ENCODE data around the gene TAX1BP1. TPM values are rescaled to one million over a fixed set of nuclear protein-coding genes. Genes with fewer than 3 reads are reported as not detected.

TAX1BP1 gene
- total RNA-seq, 1 donor from 2014 or later = 88.6 TPM

DNA sequence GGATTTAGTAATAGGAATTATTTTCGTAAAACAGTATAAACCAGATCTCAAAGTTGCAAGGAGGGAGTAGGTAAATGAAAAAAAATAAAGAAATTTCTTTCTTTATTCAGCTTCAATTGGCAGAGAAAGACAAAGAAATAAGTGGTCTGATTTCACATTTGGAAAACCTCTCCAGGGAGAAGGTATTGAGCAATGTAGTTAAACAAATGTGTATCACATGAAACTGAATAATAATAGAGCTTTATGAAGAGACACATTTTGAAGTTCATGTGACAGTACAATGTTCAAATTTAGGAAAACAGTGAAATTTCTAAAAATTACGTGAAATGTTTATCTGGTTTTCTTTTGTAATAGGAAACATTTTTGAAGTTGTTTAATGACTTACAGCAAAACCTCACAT, 63.0 kb downstream of the TAX1BP1 start:
- Mint-ChIP-seq H3K36me3 (ENCODE audit: low read depth) (peaks cover 22% of the 10 kb centered on the region), H3K4me1 (ENCODE audit: low read depth) (no peaks in the 10 kb centered on the region), H3K27ac (no peak overlapping the region), H3K27me3 (ENCODE audit: insufficient read depth) (no peaks in the 10 kb centered on the region), H3K9me3 (no peaks in the 10 kb centered on the region), H3K4me3 (no peak overlapping the region)
- no peak for DNase-seq (ENCODE audit: low spot score)
- intact Hi-C loops (cut with micrococcal nuclease) = no loop called here

DNA sequence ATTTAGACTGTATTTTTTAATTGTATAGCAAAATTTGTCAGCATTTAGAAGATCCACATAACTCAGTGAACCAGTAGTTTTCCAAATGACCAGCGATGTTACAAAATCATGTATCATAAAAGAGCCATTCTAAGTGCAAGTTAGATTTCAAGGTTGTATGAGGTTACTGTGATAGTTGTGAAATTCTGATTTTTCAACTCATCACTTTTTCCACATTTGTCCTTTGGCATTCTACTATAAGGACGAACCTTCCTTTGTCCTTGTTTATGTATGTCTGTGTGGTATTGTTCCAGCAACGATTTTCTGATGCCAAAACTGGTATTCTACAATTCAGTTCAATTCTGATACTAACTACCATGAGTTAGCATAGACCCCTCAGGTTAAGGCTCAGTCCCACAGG, 64.2 kb downstream of the TAX1BP1 start:
- peaks cover 25% of the 10 kb centered on the region for H3K36me3 Mint-ChIP-seq (ENCODE audit: low read depth)
- DNase-seq (ENCODE audit: low spot score) = no peak
- H3K4me1 Mint-ChIP-seq (ENCODE audit: low read depth) = no peaks in the 10 kb centered on the region
- no peak overlapping the region for H3K4me3 Mint-ChIP-seq
- H3K27me3 Mint-ChIP-seq (ENCODE audit: insufficient read depth) = no peaks in the 10 kb centered on the region
- no peak overlapping the region for H3K27ac Mint-ChIP-seq
- H3K9me3 Mint-ChIP-seq = no peaks in the 10 kb centered on the region
- intact Hi-C loops (cut with micrococcal nuclease) = no loop called here

DNA sequence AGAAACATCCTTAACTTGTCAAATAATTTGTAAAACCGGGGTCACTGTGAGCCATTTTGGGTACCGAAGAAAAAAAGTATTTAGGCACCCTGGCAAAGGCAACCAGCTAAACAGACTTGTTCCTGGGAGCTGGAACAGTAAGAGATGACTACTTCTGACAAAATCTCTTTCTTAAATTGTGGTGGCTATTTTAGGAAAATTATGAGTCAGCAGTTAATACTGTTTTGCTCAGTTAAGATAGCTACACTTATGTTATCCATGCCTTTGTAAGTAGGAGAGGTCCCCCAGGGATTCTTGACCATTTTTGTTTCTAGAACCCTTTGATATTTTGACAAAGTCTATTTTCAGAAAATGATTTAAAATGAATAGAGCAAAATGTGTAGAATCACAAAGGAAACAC, 68.7 kb downstream of the TAX1BP1 start:
- DNase-seq (ENCODE audit: low spot score) = no peak
- Mint-ChIP-seq H3K4me1 (ENCODE audit: low read depth) (no peaks in the 10 kb centered on the region), H3K27ac (no peak overlapping the region), H3K27me3 (ENCODE audit: insufficient read depth) (no peaks in the 10 kb centered on the region), H3K9me3 (no peaks in the 10 kb centered on the region), H3K36me3 (ENCODE audit: low read depth) (peaks cover 16% of the 10 kb centered on the region), H3K4me3 (no peak overlapping the region)
- intact Hi-C loops (cut with micrococcal nuclease) = no loop called here

DNA sequence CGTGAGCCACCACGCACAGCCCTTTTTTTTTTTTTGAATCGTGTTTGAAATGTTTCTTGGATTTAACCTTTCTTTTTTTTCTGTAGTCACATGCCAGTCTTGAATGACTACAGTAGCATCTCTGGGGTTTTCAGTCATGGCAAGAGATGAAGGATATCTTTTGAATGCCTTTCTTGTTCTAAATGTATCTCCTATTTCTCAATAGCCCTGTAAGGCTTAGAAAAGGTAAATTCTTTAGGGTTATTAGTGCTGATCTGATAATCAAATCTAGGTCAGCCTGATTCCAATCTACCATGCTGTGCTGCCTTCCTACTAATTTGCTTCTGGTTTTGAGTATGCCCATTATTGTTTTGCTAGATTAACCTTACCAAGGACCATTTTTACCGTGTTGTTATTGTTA, 70.2 kb downstream of the TAX1BP1 start:
- no peak for DNase-seq (ENCODE audit: low spot score)
- H3K36me3 Mint-ChIP-seq (ENCODE audit: low read depth) = peaks cover 20% of the 10 kb centered on the region
- H3K27ac Mint-ChIP-seq = no peak overlapping the region
- H3K27me3 Mint-ChIP-seq (ENCODE audit: insufficient read depth) = no peaks in the 10 kb centered on the region
- no peaks in the 10 kb centered on the region for H3K9me3 Mint-ChIP-seq
- intact Hi-C loops (cut with micrococcal nuclease) = no loop called here
- H3K4me3 Mint-ChIP-seq = no peak overlapping the region
- H3K4me1 Mint-ChIP-seq (ENCODE audit: low read depth) = no peaks in the 10 kb centered on the region

DNA sequence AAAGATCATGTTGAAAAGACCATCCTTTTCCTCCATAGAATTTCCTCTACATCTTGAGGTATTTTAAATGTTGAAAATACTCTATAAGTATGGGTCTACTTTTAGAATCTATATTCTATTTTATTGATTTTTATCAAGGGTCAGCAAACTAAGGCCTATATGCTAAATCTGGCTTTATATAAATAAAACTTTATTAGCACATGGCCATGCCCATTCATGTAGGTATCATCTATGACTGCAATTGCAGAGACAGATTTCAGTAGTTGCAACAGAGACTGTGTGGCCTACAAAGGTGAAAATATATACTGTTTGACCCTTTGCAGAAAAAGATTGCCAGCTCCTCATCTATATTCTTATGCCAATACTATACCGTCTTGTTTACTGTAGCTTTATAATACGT, 72.7 kb downstream of the TAX1BP1 start:
- intact Hi-C loops (cut with micrococcal nuclease) = no loop called here
- H3K4me1 Mint-ChIP-seq (ENCODE audit: low read depth) = no peaks in the 10 kb centered on the region
- H3K27me3 Mint-ChIP-seq (ENCODE audit: insufficient read depth) = no peaks in the 10 kb centered on the region
- peaks cover 27% of the 10 kb centered on the region for H3K36me3 Mint-ChIP-seq (ENCODE audit: low read depth)
- H3K4me3 Mint-ChIP-seq = no peak overlapping the region
- H3K9me3 Mint-ChIP-seq = no peaks in the 10 kb centered on the region
- no peak for DNase-seq (ENCODE audit: low spot score)
- no peak overlapping the region for H3K27ac Mint-ChIP-seq

DNA sequence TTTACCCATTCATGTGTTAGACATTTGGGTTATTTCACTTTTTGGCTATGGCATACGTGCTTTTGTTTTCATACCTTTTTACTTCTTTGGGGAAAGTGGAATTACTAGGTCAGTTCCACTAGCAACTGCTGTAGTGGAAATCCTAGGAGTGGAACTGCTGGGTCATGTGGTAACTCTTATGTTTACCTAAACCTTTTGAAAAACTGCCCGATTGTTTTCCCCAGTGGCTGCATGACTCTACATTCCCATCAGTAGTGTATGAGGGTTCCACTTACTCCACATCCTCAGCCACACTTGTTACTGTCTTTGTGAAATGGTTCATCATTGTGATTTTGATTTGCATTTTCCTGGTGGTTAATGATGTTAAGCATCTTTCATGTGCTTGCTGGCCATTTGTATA, 82.3 kb downstream of the TAX1BP1 start:
- no peak overlapping the region for H3K27ac Mint-ChIP-seq
- no peak overlapping the region for H3K4me3 Mint-ChIP-seq
- no peak for DNase-seq (ENCODE audit: low spot score)
- peaks cover 18% of the 10 kb centered on the region for H3K36me3 Mint-ChIP-seq (ENCODE audit: low read depth)
- no peaks in the 10 kb centered on the region for H3K9me3 Mint-ChIP-seq
- H3K4me1 Mint-ChIP-seq (ENCODE audit: low read depth) = no peaks in the 10 kb centered on the region
- intact Hi-C loops (cut with micrococcal nuclease) = no loop called here
- H3K27me3 Mint-ChIP-seq (ENCODE audit: insufficient read depth) = no peaks in the 10 kb centered on the region

DNA sequence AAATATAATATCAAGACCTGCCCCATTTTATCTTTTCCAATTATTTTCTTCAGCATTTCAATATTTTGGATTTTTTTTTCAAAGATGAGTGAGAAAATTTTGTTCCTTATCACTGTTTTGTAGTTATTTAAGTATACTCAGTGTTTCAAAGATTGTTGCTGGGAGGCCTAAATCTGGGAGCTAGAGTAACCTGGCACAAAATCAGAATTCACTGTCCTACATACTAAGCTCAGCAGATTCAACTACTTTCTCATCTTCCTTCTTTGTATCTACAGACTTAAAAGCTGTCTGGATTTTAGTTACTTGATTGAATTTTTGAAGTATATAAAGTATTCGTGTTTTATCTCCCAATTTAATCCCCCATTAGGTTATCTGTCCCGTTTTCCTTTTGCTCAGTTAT, 85.9 kb downstream of the TAX1BP1 start:
- intact Hi-C loops (cut with micrococcal nuclease) = no loop called here
- Mint-ChIP-seq H3K27me3 (ENCODE audit: insufficient read depth) (no peaks in the 10 kb centered on the region), H3K9me3 (no peaks in the 10 kb centered on the region), H3K27ac (no peak overlapping the region), H3K4me3 (no peak overlapping the region), H3K4me1 (ENCODE audit: low read depth) (no peaks in the 10 kb centered on the region), H3K36me3 (ENCODE audit: low read depth) (peaks cover 11% of the 10 kb centered on the region)
- no peak for DNase-seq (ENCODE audit: low spot score)

DNA sequence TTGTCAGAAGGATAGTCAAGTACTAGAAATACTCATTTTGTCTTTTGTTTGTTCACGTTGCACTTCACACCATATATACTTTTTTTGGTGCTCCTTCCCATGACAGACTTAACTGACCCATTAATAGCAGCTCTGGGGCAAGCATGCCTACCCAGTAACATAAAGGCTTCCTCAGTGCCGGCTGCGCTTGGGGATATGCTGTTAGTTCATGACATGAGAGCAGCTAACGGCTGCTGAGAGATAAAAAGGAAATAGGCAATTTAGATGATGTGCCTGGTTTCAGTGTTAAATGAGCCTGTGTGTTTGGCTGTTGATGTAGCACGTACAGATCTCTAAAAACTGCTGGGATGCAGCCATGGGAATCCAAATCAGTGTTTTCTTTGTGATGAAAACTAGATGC, 86.4 kb downstream of the TAX1BP1 start:
- no peak for DNase-seq (ENCODE audit: low spot score)
- Mint-ChIP-seq H3K4me3 (no peak overlapping the region), H3K27ac (no peak overlapping the region), H3K9me3 (no peaks in the 10 kb centered on the region), H3K4me1 (ENCODE audit: low read depth) (no peaks in the 10 kb centered on the region), H3K36me3 (ENCODE audit: low read depth) (peaks cover 11% of the 10 kb centered on the region), H3K27me3 (ENCODE audit: insufficient read depth) (no peaks in the 10 kb centered on the region)
- intact Hi-C loops (cut with micrococcal nuclease) = no loop called here

DNA sequence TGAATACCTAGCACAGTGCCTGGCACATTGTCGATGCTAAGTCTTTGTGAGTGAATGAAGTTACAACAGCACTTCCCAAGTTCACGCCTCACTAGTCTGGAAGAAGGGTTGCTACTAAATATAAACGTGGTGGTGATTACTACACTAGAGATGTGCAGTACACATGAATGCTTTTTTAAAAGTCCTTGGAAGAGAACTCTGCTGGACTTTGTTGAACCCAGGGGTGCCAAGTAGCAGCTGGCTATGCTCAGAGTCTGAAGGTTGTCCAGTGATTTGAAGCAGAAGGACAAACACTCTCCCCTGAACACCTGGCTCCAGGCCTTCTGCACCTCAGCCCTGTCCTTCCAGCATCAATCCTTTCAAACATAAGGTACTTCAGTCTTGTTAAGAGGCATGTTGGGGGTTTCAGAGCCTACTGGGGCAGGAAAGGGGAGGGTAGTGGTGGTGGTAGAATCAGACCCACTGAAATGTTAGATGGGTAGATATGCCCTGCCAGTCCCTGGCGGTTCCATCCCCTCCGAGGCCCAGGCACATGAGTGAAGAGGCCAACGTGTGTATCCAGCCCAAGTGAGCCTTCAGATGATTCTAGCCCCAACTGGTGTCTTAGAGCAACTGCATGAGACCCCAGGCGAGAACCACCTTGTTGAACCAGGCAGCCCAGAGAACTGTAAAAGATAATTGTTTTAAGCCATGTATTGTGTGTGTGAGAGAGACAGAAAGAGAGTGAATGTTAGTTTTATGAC, 94.4 kb downstream of the TAX1BP1 start:
- no peaks in the 10 kb centered on the region for H3K9me3 Mint-ChIP-seq
- peaks cover 5% of the 10 kb centered on the region for H3K36me3 Mint-ChIP-seq (ENCODE audit: low read depth)
- H3K4me3 Mint-ChIP-seq = no peak overlapping the region
- intact Hi-C loops (cut with micrococcal nuclease) = no loop called here
- H3K27ac Mint-ChIP-seq = no peak overlapping the region
- DNase-seq (ENCODE audit: low spot score) = no peak
- no peaks in the 10 kb centered on the region for H3K4me1 Mint-ChIP-seq (ENCODE audit: low read depth)
- no peaks in the 10 kb centered on the region for H3K27me3 Mint-ChIP-seq (ENCODE audit: insufficient read depth)

DNA sequence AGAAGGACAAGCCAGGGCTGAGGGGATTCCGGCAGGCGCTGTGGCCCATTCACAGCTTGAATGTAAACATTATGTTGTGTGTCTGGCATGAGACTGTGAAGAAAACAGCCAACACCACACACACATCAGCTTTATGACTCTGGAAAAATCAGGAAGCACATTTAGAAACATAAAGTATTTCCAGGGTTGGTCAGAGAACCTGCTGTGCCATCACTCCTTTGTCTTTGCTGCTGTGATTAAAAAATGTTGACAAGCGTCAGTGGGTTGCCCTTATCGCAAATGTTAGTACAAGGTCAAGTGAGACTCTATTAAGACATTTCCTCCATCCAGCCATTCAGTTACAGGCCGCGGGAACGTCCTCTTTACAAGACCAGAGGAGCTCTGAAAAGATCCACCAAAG, 95.4 kb downstream of the TAX1BP1 start:
- no peaks in the 10 kb centered on the region for H3K27me3 Mint-ChIP-seq (ENCODE audit: insufficient read depth)
- no peaks in the 10 kb centered on the region for H3K9me3 Mint-ChIP-seq
- H3K4me1 Mint-ChIP-seq (ENCODE audit: low read depth) = no peaks in the 10 kb centered on the region
- intact Hi-C loops (cut with micrococcal nuclease) = no loop called here
- H3K36me3 Mint-ChIP-seq (ENCODE audit: low read depth) = peaks cover 5% of the 10 kb centered on the region
- no peak overlapping the region for H3K4me3 Mint-ChIP-seq
- H3K27ac Mint-ChIP-seq = no peak overlapping the region
- DNase-seq (ENCODE audit: low spot score) = no peak

DNA sequence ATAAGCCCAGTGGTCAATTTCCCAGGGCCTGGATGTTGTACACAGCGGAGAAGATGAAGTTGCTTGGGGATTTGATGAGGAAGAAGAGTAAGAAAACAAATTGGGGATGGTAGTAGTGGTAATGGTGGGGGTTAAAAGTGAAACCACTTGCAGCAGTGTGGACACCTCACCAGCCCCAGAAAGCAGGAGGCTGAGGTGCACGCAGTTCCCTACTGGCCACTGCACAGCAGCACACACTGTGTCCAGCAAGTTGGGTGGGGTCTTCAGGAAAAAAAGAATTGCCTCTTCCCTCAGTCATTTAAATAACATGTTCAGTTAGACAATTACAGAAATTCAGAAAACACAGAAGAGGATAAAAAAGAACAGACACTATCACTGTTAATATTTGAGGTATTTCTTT, 96.6 kb downstream of the TAX1BP1 start:
- intact Hi-C loops (cut with micrococcal nuclease) = no loop called here
- H3K27ac Mint-ChIP-seq = no peak overlapping the region

DNA sequence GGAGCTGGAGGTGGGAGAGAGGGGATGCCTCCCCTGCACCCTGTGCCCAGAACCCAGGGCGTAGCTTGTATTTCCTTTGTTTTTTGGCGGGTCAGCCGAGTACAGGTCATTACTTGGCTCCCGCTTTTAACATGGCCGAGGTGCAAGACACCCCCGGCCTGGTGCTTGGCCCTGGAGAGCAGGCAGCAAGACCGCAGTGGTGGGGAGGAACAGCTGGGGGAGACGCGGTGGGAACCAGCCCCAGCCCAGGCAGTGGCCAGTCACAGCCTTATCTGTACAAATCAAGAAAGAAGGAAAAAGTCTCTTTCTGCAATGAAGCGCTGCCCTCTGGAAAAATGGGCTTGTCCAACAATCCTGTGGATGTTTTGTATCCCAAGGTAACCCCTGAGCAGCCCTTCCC, 99.1 kb downstream of the TAX1BP1 start:
- no peak for DNase-seq (ENCODE audit: low spot score)
- Mint-ChIP-seq H3K27ac (no peak overlapping the region), H3K36me3 (ENCODE audit: low read depth) (peaks cover 3% of the 10 kb centered on the region), H3K4me3 (no peak overlapping the region), H3K9me3 (no peaks in the 10 kb centered on the region), H3K27me3 (ENCODE audit: insufficient read depth) (no peaks in the 10 kb centered on the region), H3K4me1 (ENCODE audit: low read depth) (no peaks in the 10 kb centered on the region)
- intact Hi-C loops (cut with micrococcal nuclease) = no loop called here

More for the DNA sequence above, 96.6 kb downstream of the TAX1BP1 start:
- Mint-ChIP-seq H3K27me3 (ENCODE audit: insufficient read depth) (no peaks in the 10 kb centered on the region), H3K9me3 (no peaks in the 10 kb centered on the region), H3K4me3 (no peak overlapping the region), H3K36me3 (ENCODE audit: low read depth) (peaks cover 5% of the 10 kb centered on the region), H3K4me1 (ENCODE audit: low read depth) (no peaks in the 10 kb centered on the region)
- DNase-seq (ENCODE audit: low spot score) = no peak

DNA sequence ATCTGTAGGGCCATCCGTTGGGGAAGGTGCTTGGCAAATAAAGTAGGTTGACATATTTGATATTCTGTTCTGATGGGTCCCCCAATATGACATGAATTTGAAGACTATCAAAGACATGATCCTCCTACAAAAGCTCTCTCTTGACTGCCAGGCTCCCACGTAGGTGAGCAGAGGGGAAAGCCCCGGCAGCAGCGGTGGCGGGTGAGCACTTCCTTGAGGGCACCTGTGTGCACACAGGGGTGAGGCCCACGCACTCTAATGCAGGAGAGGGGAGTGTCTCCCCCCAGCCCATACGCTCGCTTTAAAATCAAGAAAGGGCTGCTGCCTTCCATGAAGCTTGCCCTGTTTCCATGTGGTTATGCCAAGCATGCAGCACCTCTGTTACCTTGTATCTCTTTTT, 100.4 kb downstream of the TAX1BP1 start:
- no peak for DNase-seq (ENCODE audit: low spot score)

DNA sequence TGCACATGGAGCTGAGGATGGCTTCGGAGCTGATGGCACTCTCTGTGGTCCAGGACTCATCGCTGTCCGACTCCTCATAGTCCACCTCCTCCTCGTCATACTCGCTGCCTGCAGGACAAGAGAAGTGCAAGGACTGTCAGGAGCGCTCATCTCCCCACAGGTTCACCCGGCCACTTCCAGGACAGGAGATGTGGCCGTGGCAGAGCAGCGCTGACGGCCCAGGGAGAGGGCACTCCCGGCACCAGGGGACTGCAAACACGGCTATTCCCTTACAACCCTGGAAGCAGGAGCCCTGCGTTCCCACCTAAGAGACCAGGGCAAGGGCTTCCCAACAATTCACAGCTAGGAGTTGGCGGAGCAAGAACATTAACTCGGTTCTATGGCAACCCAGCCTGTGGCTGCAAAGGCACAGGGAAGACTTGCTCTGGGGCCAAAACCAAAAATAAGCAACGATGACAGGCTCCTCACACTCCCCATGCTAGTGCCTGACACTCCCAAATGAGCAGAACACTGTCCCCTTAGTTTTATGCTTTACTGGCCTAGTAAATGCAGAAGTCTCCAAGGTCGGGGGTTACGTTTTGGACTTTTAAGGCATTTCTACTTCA, 100.9 kb downstream of the TAX1BP1 start:
- Mint-ChIP-seq H3K9me3 (no peaks in the 10 kb centered on the region), H3K4me3 (no peak overlapping the region), H3K36me3 (ENCODE audit: low read depth) (peaks cover 3% of the 10 kb centered on the region), H3K27me3 (ENCODE audit: insufficient read depth) (peaks cover under 1% of the 10 kb centered on the region), H3K4me1 (ENCODE audit: low read depth) (no peaks in the 10 kb centered on the region), H3K27ac (no peak overlapping the region)
- intact Hi-C loops (cut with micrococcal nuclease) = no loop called here
- DNase-seq (ENCODE audit: low spot score) = no peak

More for the DNA sequence above, 100.4 kb downstream of the TAX1BP1 start:
- Mint-ChIP-seq H3K4me1 (ENCODE audit: low read depth) (no peaks in the 10 kb centered on the region), H3K27me3 (ENCODE audit: insufficient read depth) (no peaks in the 10 kb centered on the region), H3K36me3 (ENCODE audit: low read depth) (peaks cover 3% of the 10 kb centered on the region), H3K9me3 (no peaks in the 10 kb centered on the region), H3K4me3 (no peak overlapping the region), H3K27ac (no peak overlapping the region)
- intact Hi-C loops (cut with micrococcal nuclease) = no loop called here

Measured in activated T-helper 1 cell treated with anti-CD3 and anti-CD28 coated beads, Interleukin-12 subunit alpha, Interleukin-12 subunit beta, Interleukin-2, Interleukin-4 antibody, amounts not matched to agents 30 ng/mL and 10 ng/mL and 1 ng/mL, durations not matched to agents 14 hours and 24 hours and 36 hours (primary cell).